Effector CD4-positive, alpha-beta T cell (primary cell): ENCODE results near the gene RIOK2.
"Not testable (repeated sequence)": the region's sequence is repeated elsewhere in the genome, so short reads cannot be mapped to it uniquely, and the experiment has no call there.

Experiments
- DNase-seq: peaks from one replicate; pipeline ENCODE4 v3.0.0-alpha.2; 2020

The RIOK2 gene

DNA sequence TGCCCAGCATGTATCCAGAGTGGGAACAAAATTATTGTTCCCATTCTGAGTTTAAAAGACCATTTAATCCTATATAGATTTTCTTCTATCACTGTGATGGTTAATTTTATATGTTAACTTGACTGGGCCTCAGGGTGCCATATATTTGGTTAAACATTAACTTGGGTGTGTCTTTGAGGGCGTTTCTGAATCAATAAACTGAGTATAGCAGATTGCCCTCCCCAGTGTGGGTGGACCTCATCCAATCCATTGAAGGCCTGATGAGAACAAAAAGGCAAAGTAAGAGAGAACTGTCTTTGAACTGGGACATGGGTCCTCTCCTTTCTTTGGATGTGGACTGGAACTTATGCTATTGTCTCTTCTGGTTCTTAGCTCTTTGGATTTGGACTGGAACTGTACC lies 17.3 kb downstream of the RIOK2 start:
- DNase-seq, result no peak

DNA sequence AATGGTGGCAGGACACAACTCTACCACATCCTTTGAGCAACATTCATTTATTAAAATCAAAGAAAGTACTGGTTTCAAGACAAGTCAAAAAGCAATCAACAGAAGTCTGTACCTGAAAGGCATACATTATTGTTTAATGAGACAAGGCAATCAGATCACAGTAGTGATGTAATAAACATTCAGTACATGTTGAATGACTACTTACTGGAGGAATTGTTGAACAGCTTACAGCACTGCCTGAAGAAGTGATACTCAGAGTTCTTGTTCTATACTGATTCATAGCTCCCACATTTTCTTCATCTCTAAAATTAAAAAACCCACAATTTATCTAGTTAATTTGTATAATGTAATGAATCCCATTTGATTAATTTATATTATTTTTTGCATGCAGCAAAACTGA lies 18.2 kb downstream of the RIOK2 start:
- DNase-seq, result no peak

DNA sequence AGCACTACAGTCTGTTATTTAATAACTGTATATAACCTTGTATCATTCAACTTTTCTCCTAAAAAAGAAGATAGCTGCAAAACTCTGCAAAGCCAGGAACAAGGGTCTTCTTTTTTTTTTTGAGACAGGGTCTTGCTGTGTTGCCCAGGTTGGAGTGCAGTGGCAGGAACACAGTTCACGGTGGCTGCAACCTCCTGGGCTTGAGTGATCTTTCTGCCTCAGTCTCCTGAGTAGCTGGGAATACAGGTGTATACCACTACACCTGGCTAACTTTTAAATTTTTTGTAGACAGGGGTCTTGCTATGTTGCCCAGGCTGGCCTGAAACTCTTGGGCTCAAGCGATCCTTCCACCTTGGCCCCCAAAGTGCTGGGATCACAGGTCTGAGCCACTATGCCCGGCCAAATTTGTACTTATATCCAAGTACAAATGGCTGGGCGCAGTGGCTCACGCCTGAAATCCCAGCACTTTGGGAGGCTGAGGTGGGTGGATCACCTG lies 19.2 kb downstream of the RIOK2 start:
- DNase-seq, result no peak

DNA sequence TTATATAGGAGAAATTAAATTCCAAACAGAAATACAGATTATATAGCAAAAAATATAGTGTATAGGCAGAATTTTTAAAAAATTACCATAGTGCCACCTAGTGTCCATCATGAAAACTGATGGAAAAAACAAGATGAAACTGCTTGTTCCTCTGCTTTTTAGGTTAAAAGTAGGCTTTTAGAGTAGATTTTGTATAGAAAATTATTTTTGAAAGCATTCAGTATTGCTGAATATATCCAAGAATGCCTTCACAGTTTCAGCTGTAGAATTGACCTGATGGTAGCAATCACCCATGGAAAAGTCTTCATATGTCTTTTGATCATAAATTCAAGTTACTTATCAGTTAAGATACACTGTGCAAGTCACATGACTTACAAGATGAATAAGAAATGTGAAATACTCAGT lies 19.7 kb downstream of the RIOK2 start:
- DNase-seq, result no peak

DNA sequence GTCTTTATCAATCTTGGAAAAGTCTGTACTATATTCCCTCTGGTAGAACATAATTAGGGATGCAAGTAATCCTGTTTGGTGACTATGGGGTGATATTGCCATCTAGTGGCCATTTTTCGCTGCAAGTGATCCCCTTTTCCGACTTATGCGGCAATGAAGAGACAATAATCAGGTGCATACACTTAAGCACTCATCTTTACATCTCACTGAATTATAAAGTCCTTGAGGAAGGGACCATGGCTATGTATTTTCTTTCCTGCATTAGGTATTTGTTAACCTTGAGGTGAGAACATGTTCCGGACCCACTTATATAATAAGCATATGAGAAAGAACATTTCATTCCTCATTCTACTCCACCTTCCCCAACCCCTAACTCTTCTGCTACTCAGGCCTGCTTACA lies 21.0 kb downstream of the RIOK2 start:
- peak; percentile 45 for DNase-seq

DNA sequence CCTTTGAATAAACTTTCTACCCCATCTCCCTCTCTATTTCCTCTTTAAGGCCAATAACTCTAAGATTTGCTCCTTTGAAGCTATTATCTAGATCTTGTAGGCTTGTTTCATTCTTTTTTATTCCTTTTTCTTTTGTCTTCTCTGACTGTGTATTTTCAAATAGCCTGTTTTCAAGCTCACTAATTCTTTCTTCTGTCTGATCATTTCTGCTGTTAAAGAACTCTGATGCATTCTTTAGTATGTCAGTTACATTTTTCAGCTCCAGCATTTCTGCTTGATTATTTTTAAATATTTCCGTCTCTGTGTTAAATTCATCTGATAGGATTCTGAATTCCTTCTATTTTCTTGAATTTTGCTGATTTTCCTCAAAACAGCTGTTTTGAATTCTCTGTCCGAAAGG lies 25.4 kb downstream of the RIOK2 start:
- DNase-seq, result no peak

DNA sequence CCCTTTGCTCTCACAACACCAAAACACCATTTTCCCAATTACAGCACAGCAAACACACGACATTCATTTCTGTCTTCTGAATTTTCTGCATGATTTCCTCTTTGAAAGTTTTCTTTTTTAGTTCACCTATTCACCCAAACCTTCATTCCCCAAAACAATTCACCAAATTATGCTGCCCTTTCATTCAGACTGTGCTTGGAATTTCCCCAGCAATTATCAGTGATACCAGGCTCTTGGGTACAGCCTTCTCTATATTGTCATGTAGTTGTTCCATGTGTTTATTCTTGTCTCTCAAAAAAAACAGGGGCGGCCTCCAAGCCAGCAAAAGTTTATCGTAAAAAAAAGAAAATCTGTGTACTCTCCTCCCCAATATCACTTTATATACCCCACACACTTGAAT lies 31.7 kb downstream of the RIOK2 start:
- DNase-seq, result no peak

DNA sequence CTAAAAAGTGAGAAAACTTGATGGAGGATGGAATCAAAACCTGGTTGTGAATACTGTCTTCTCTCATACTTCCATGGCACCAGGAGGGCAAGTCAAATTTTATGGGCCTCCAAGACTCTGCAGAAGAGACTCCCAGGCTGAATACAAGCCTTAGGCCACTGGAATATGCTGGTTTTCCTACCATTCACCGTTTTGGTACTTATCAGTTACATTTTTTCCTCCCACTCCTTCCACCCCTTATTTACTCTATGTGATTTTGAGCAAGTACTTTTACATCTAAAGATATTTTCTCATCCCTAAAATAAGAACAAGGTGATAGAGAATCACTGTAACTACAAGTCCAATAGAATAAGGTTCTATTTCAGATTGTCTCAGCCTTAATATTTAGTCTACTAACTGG lies 32.6 kb downstream of the RIOK2 start:
- no peak for DNase-seq

DNA sequence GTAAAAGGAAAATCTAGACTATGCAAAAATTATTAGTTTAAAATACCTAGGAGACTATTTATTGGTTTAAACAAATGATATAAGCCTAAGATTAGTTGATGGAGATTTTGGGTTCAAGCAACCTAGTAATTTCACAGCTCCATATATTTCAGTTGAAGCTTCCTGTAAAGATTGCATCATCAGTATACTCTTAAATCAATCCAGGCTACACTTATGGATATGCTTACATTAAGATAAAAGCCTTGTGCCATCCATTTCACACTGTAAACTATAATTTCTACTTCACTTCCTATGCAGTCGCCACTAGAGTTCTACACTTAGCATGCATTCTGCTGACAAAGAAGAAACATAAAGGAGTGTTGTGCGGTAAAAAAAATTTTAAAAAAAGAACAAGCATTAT lies 33.3 kb downstream of the RIOK2 start:
- no peak for DNase-seq

DNA sequence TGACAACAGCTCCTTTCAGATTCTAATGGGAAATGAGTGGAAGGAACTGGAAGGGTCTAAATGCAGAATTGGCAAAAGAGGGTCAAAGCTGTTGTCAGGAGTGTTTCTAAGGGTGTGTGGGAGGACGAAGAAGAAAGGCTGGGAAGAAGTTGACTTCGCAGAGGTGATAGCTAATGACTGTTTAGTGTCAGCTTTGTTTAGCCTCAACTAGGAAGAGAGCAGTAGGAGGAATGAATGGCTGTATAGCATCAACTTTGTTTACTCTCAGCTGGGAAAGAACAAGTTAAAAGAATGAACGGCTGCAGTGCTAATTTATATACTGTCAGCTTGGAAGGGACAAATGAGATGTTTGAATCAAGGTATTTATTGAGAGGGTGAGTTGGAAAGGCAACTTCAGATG lies 34.8 kb downstream of the RIOK2 start:
- no peak for DNase-seq

DNA sequence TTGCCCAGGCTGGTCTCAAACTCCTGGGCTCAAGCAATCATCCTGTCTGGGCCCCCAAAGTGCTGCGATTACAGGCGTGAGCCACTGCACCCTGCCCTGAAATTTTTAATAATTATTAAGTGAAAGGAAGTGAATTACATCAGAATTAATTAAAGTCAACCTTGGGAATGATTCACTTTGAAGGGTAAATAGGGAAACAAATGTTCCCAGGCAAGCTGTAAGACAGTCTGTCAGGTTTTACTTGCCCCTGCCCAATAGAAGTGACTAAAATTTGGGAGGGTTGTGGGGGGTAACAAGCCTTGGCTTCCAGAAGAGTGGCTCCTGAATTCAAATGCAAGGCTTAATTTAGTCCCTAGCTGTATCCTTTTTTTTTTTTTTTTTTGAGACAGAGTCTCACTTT lies 39.3 kb downstream of the RIOK2 start:
- DNase-seq, result no peak

DNA sequence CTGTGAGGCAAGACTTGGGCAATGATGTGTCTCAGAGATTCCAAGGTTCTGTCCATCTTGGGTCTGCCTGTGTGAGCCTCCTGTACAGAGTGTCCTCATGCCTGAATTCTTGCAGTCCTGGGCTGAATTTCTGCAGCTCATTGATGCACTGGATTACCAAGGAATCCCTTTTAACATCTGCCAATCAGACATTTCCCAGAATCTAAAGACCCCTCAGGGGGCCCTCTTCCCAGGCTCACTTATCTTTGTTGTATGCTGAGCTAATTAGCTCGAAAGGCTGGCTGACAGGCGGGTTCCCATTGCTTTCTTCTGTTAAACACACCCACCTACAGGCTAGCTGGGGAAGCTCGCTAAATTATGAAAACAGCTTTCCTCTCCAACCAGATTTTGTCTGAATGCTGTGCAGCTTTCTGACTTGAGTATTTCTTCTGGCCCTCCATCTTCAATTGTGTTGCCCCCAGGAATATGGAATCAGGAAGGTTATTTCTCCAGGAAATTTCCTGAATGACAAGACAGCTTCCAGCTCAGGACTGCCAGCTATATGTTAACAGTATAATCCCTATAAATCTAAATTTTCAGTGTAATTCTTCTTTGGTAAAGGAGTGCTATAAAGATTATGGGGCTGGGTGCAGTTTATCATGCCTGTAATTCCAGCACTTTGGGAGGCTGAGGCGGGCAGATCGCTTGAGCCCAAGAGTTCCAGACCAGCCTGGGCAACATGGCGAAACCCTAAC lies 40.4 kb downstream of the RIOK2 start, which contains the start of gene LIX1:
Gene LIX1, minus strand, starts transcription at position 91 of the 734 bp plus-strand sequence. Its CDS starts 35 bp downstream, at position 56.
- no peak for DNase-seq

DNA sequence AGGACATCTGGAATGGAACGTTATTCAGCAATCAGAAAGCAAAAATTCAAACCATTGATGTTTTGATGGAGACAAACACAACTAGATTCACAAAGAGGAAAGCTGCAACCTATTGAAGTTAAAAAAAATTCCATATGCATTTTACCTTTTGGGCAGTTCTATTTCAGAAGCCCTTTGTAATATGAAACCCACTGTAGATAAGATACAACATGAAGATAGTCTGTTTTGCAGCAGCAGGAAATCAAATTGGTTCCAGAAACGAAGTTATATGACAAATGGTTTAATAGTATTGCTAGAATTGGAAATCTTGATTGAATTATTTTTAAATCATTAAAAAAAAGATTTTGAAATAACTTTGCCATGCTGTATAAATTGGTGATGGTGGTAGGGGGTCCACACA lies 41.5 kb downstream of the RIOK2 start:
- no peak for DNase-seq

DNA sequence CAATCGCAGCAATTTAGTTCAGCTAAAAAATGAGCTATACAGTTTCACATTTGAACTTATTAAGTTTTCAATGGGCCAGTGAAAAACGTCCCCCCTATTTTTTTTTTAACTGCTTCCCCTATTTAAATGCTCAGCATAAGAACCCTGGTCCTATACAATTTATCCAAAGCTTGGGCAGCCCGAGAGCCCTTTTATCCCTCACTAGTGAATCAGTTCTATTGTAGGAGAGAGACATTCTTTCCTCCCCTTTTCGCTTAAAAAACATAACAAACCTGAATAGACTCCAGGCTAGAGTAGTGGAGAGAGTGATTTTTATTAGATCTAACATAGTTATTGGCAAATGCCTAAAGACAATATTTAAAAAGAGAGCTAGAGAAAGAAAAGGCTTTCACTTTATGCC lies 42.0 kb downstream of the RIOK2 start:
- no peak for DNase-seq

DNA sequence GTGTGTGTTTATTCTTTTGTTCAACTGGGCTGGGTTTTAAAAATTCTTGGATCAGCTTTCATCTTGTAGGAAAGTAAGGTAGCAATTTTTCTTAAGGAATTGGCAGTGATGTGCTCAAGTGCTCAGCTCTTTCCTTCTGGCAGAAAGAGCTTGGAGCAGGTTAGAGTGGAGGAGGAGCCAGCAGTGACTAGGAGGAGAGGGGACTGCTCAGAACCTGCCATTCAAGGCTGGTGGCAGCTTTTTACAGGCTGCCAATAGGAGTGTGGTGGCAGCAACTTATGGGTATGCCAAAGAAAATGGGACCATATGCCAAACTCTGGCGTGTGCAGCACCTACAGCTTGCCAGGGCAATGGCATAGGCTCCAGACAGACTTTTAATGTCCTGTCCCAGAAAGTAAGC lies 42.8 kb downstream of the RIOK2 start:
- DNase-seq, result not testable (repeated sequence)

DNA sequence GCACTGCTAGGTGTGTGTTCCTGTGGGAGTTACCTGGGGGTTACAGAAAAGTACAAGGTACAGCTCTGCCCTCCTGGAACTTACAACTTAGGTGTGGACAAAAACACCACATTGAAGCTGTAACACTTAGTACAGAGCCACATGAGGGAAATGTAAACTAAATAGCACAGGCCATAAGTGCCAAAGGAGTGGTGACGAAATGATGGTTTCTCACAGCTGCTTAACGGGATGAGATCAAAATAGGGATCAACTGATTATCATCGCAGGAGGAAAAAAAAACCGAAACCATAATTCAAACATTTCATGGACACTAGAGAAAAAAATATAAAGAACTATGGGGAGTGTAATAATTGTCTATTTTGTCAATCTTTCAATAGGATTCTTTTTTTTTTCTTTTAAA lies 46.6 kb downstream of the RIOK2 start:
- DNase-seq, result no peak

DNA sequence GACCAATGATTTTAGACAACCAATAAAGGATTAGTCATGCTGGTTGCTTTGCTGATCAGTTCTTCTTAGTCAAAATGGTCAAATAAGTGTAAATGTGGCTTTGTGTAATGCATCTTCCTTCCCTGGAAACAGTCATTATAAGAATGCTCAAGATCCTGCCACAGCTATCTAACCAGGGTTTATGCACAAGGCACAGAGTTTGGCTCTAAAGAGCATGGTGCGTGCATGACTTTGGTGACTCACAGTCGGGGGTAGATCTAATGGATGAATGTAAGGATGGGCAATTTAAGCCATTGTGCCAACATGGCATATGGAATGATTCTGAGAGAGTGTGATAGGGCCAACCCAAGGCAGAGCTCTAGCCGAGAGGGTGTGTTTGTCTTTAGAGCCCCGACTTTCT lies 47.2 kb downstream of the RIOK2 start:
- DNase-seq, result no peak

DNA sequence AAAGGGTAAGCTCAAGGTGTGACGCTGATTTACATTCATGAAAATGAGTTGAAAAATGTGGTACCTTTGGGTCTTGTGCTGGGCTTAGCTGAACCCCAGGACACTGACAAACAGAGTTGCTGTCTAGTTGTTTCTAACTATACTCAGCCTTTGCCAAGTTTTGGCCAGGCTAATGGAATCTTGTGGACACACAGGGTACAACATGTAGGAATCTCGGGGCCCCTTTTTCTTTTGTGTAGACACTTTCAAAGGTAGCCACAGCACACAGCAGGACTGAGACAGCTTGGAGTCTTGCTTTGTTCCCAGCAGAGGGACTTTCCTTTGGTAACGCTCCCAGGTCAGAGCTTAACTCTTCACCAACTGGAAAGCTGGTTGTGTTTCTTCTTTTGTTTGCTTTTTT lies 48.4 kb downstream of the RIOK2 start:
- no peak for DNase-seq

DNA sequence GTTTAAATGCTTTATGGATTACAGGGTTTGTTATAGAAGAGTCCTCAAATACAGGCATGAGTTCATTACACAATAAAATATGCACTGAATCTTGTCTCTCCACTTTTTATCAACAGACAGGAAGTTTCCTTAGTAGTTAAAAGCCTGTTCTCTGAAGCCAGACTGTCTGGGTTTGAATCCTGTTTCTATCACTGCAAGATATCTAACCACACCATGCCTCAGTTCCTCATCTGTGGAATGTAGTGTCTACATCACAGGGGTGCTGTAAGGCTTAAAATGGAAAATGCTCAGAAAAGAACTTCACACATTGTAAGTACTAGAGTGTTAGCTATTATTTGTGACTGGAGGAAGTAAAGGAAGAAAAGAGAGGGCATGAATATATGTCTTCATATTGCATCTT lies 49.9 kb downstream of the RIOK2 start:
- no peak for DNase-seq

DNA sequence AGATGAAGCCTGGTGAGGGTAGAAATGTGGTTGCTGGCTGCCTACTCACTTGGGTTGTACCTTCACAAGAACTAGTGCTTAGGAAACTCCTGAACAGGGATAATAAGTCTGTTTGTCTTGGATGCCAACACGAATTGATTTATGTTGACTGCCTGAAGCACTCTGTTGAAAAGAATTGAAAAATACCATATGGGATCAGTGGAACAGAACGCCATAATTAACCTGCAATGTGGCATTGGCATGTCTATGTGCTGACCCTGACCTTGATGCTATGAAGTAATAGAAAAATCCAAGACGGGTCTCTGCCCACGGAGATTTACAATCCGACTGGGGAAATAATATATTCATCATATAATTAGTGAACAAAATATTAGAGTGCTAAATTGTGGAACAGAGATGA lies 51.1 kb downstream of the RIOK2 start:
- no peak for DNase-seq

DNA sequence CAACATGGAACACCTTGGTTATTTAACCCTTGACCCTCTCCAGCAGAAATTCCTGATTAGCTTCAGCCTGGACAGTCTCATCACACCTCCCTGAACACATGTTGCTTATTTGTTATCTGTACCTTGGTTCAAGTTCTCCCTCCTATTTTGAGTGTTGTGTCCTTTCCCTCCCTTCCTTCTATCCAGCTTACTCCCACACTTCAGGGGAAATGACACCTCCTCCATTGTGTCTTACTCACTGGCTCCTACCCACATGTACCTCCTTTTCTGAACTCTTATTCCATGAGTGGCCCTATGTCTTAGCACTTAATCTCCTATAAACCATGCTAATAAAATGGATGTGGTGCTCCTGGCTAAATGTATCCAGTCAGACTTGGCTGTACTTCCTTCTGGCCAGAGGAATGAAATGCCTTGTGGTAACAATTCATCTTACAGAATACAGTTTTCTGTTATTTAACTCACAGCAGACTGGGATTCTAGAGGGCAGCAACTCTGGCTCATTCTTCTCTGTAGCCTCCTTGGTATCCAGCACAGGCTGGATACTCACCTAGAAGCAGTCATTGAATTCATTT lies 51.8 kb downstream of the RIOK2 start:
- DNase-seq, result no peak

DNA sequence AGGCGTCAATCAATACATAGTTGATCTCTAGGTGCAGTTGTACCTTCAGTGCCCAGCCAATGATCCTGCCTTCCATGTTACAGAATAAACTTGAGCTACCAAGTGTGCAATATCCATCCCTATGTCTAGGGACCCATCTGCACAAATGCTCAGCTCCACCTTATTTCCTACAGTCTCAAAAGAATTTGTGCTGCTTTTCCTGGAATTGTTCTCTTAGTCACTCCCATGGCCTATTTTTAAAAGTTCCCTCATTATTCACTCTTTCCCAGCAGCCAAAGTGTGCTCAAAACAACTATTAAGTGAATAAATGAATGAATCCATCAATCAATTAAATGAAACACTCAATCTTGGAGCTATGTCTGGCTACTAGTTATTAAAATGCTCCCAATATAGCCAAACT lies 55.3 kb downstream of the RIOK2 start:
- DNase-seq, result no peak

DNA sequence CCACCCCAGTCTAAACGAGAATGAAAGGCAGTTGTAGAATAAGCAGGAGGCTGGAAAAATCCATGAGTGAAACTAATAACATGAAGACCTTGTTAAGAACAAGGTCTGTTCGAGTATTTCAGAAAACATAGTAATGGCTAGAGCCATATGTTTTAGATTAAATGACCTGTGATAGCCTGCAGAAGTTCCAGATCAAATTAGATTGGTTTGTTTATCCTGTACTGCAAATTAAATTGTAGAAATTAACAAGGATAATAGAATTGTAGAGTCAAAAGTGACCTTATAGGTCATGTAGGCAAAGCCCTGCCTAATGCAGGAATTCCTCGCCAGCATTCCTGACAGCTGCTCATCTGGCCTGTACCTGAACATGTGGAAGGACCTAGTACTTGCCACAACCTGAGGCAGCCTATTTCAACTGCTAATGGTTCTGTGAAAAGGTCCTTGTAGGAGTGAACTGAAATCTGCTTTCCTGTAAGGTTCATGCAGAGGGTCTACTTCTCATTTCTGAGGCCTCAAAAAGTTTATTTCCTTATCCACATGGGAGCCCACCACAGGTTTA lies 57.8 kb downstream of the RIOK2 start:
- DNase-seq, result no peak

DNA sequence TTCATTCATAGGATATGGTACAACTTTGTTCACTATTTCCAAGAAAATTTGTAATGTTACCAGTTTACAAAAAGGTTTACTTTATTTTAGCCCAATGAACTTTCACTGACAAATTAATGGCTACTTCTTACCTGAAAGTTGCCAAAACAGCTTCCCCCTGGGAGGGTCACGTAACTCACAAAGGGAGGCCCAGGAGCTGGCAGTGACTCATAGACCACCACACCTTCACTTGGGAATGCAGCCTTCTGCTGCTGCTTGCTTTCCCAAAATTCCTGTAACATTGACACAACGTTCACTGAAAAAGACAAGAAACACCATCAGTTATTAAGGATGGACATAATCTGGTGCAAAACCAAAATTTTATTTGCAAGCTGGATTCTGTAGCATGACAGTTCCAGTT lies 58.7 kb downstream of the RIOK2 start:
- DNase-seq, result no peak

DNA sequence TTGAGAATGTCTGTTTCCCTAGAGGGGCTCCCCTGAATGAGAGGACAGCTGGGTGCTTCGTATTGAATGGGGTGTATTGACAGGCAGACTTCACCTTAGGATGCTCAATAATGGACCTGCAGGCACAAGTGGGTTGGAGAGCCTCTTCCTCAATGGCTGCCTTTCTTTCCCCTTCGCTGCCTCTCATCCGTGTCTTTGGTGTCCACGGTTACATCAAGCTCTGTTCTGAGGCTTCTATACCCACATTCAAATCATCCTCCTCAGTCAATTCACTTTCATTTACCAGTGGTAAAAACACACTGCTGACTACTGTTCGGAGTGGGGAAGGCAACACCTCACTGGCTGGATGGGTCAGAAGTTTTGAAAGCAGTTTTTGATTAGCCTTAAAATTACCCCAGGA lies 61.2 kb downstream of the RIOK2 start:
- no peak for DNase-seq
